Type B pancreatic cell (in vitro differentiated cells): ENCODE data around the gene C18orf54. TPM values are rescaled to one million over a fixed set of nuclear protein-coding genes. Genes with fewer than 3 reads are reported as not detected.

Experiments
- DNase-seq: peaks from one replicate; pipeline ENCODE4 v3.0.0; 2021; ENCODE audit warnings: mixed read lengths; ENCODE audit not compliant: unreplicated experiment; ENCODE audit errors: extremely low spot score
- H3K27ac Mint-ChIP-seq: 2 replicates; pipeline ENCODE4 v1.8.0; 2021; ENCODE audit warnings: mild to moderate bottlenecking, mixed read lengths
- H3K27me3 Mint-ChIP-seq: 2 replicates; pipeline ENCODE4 v1.8.0; 2021; ENCODE audit warnings: mixed read lengths
- H3K36me3 Mint-ChIP-seq: 2 replicates; pipeline ENCODE4 v1.8.0; 2021; ENCODE audit warnings: mixed read lengths
- H3K4me1 Mint-ChIP-seq: one replicate; pipeline ENCODE4 v1.8.0; 2021; ENCODE audit warnings: mixed read lengths; ENCODE audit not compliant: unreplicated experiment
- H3K4me3 Mint-ChIP-seq: 2 replicates; pipeline ENCODE4 v1.8.0; 2021; ENCODE audit warnings: mild to moderate bottlenecking, mixed read lengths
- H3K9me3 Mint-ChIP-seq: 2 replicates; pipeline ENCODE4 v1.8.0; 2021; ENCODE audit warnings: mixed read lengths
- CTCF ChIP-seq: fragments of 200-600 bp; sonication (generic); conservative IDR thresholded peaks from 2 replicates; pipeline ENCODE4 v1.5.0; 2021; ENCODE audit warnings: antibody characterized with exemption, mild to moderate bottlenecking
- total RNA-seq: library from RNA; stranded (reverse); gene quantifications from 2 replicates; pipeline ENCODE4 v1.2.1, GENCODE V29; 2021; ENCODE audit warnings: low replicate concordance

Gene C18orf54
- total RNA-seq, 1 donor from 2014 or later, result 18.4 TPM

GRCh38 chr18:54357082-54357659, 535 bp upstream of the C18orf54 start:
- no peaks in the 10 kb centered on the region for H3K9me3 Mint-ChIP-seq
- no peak for TF ChIP-seq CTCF
- peaks cover 2% of the 10 kb centered on the region for H3K27me3 Mint-ChIP-seq
- peak overlapping the region; percentile 99 for H3K4me3 Mint-ChIP-seq
- H3K27ac Mint-ChIP-seq, result peak overlapping the region; percentile 94
- DNase-seq, result no peak
- H3K36me3 Mint-ChIP-seq, result peaks cover 14% of the 10 kb centered on the region
- peaks cover 7% of the 10 kb centered on the region for H3K4me1 Mint-ChIP-seq

- DNase-seq, result no peak
- H3K36me3 Mint-ChIP-seq, result peaks cover 14% of the 10 kb centered on the region
- H3K27ac Mint-ChIP-seq, result peak overlapping the region; percentile 94
- H3K4me3 Mint-ChIP-seq, result peak overlapping the region; percentile 99
- peaks cover 7% of the 10 kb centered on the region for H3K4me1 Mint-ChIP-seq
- no peak for TF ChIP-seq CTCF
- peaks cover 2% of the 10 kb centered on the region for H3K27me3 Mint-ChIP-seq
- H3K9me3 Mint-ChIP-seq, result no peaks in the 10 kb centered on the region
These were observed 862 bp downstream of the C18orf54 start for GRCh38 chr18:54358495-54359040.

GRCh38 chr18:54359233-54359632, 1.5 kb downstream of the C18orf54 start:
- Mint-ChIP-seq H3K36me3 (peaks cover 14% of the 10 kb centered on the region), H3K27ac (no peak overlapping the region), H3K9me3 (no peaks in the 10 kb centered on the region), H3K4me1 (peaks cover 7% of the 10 kb centered on the region), H3K27me3 (peaks cover 2% of the 10 kb centered on the region), H3K4me3 (peak overlapping the region; percentile 99)
- no peak for TF ChIP-seq CTCF
- DNase-seq, result no peak

GRCh38 chr18:54360406-54360805, 2.7 kb downstream of the C18orf54 start:
- Mint-ChIP-seq H3K4me3 (peak overlapping the region; percentile 13), H3K27ac (no peak overlapping the region), H3K9me3 (no peaks in the 10 kb centered on the region), H3K36me3 (peaks cover 14% of the 10 kb centered on the region), H3K4me1 (peaks cover 7% of the 10 kb centered on the region), H3K27me3 (peaks cover 2% of the 10 kb centered on the region)
- TF ChIP-seq CTCF, result no peak
- no peak for DNase-seq

- no peak overlapping the region for H3K27ac Mint-ChIP-seq
- no peak overlapping the region for H3K4me3 Mint-ChIP-seq
- TF ChIP-seq CTCF, result no peak
- no peaks in the 10 kb centered on the region for H3K4me1 Mint-ChIP-seq
- no peaks in the 10 kb centered on the region for H3K27me3 Mint-ChIP-seq
- H3K9me3 Mint-ChIP-seq, result no peaks in the 10 kb centered on the region
- peaks cover 3% of the 10 kb centered on the region for H3K36me3 Mint-ChIP-seq
- no peak for DNase-seq
These were observed 20.4 kb downstream of the C18orf54 start for GRCh38 chr18:54378057-54378456.
